ENCODE data around the gene TMEM119.

- no peak for TF ChIP-seq POLR2AphosphoS5 (IDR thresholded peaks at IDR 0.05; ENCODE audit: low read length)
- TF ChIP-seq, protein P1, sequence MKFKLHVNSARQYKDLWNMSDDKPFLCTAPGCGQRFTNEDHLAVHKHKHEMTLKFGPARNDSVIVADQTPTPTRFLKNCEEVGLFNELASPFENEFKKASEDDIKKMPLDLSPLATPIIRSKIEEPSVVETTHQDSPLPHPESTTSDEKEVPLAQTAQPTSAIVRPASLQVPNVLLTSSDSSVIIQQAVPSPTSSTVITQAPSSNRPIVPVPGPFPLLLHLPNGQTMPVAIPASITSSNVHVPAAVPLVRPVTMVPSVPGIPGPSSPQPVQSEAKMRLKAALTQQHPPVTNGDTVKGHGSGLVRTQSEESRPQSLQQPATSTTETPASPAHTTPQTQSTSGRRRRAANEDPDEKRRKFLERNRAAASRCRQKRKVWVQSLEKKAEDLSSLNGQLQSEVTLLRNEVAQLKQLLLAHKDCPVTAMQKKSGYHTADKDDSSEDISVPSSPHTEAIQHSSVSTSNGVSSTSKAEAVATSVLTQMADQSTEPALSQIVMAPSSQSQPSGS (IDR thresholded peaks at IDR 0.05; ENCODE audit: low read length), result no peak
Observed at GRCh38 chr12:108586306-108586705, 11.6 kb downstream of the TMEM119 start.

All from GM12878 (cell line).